HepG2 (cell line): Measurements from ENCODE around the gene PAPOLA. TPM values are rescaled to one million over a fixed set of nuclear protein-coding genes. Genes with fewer than 3 reads are reported as not detected.

ENCODE experiments used
- ATAC-seq: fragments of 200-7000 bp; cut with Tn5 transposase; 3 replicates; pipeline ENCODE4 v1.9.1; 2020; ENCODE audit warnings: mild to moderate bottlenecking, moderate library complexity
- BruUV-seq: library from RNA; stranded (reverse); fragments of 400-500 nt; replicated peaks from 2 replicates; lab custom pipeline; 2021; lab: Mats Ljungman, UMichigan
- CTCF ChIA-PET: fragments of 300-600 bp; formaldehyde crosslinking; extraction: SDS; loops from one replicate; lab custom pipeline; 2021; ENCODE audit warnings: low total read pairs, inconsistent platforms, low intra/inter-chr PET ratio; lab: Yijun Ruan, JAX
- POLR2A ChIA-PET: fragments of 350-600 bp; sonication (Branson Sonifier 250); formaldehyde crosslinking; loops from one replicate; lab custom pipeline; 2020; ENCODE audit warnings: antibody characterized with exemption, inconsistent platforms; lab: Yijun Ruan, JAX
- DNase-seq: peaks from one replicate; pipeline ENCODE4 v3.0.0-alpha.2; 2015; ENCODE audit warnings: low spot score
- FAIRE-seq: peaks from 3 replicates; lab custom pipeline; 2011; peaks lifted over from hg19 to GRCh38; lab: Jason Lieb, UNC
- H2AFZ ChIP-seq: one replicate; pipeline ENCODE4 v1.6.1; 2011; ENCODE audit warnings: low read length, inconsistent platforms
- H3K27ac ChIP-seq: fragments of 300-600 bp; 3 replicates; pipeline ENCODE4 v1.8.0; 2011; ENCODE audit warnings: mixed run types, mild to moderate bottlenecking, mixed read lengths, low read length, inconsistent platforms; ENCODE audit not compliant: insufficient read depth; ENCODE audit errors: extremely low read length
- H3K27me3 ChIP-seq, 2 experiments: fragments of 200-600 bp in 1 of 2; 2 replicates in 1 of 2; 3 replicates in 1 of 2; pipeline versions ENCODE4 v1.6.0 to v1.8.0; 2011; ENCODE audit warnings: low read length in 2 of 2, mild to moderate bottlenecking in 2 of 2, moderate library complexity in 2 of 2, inconsistent platforms in 1 of 2; ENCODE audit not compliant: insufficient read depth in 2 of 2, control insufficient read depth in 1 of 2
- H3K36me3 ChIP-seq, 2 experiments: fragments of 200-600 bp in 1 of 2; replicated peaks in 1 of 2; 2 replicates in 1 of 2; 3 replicates in 1 of 2; pipeline versions ENCODE4 v1.5.1 to v1.8.0; 2011; ENCODE audit warnings: low read length in 2 of 2, inconsistent platforms in 1 of 2; ENCODE audit not compliant: insufficient read depth in 2 of 2, control insufficient read depth in 1 of 2
- H3K4me1 ChIP-seq: 2 replicates; pipeline ENCODE4 v1.5.1; 2012; ENCODE audit warnings: low read length, inconsistent platforms; ENCODE audit not compliant: insufficient read depth
- H3K4me2 ChIP-seq: 2 replicates; pipeline ENCODE4 v1.6.0; 2011; ENCODE audit warnings: low read depth, low read length, inconsistent platforms
- H3K4me3 ChIP-seq, 3 experiments: fragments of 200-600 bp in 1 of 3; sonication (generic), shearing (Covaris generic) in 1 of 3; replicated peaks in 1 of 3; 2 replicates each; pipeline ENCODE4 v1.5.1; 2011 to 2016; ENCODE audit warnings: low read length in 3 of 3, inconsistent platforms in 2 of 3, low read depth in 2 of 3, mild to moderate bottlenecking in 2 of 3, control low read depth in 1 of 3, mixed read lengths in 1 of 3; ENCODE audit not compliant: insufficient read depth in 1 of 3
- H3K79me2 ChIP-seq: one replicate; pipeline ENCODE4 v1.6.1; 2011; ENCODE audit warnings: low read length, inconsistent platforms; ENCODE audit not compliant: insufficient read depth
- H3K9ac ChIP-seq: 2 replicates; pipeline ENCODE4 v1.6.0; 2011; ENCODE audit warnings: mild to moderate bottlenecking, low read depth, low read length, inconsistent platforms; ENCODE audit not compliant: insufficient read depth
- H3K9me3 ChIP-seq: 2 replicates; pipeline ENCODE4 v1.5.1; 2012; ENCODE audit warnings: mild to moderate bottlenecking, low read length
- H4K20me1 ChIP-seq: 2 replicates; pipeline ENCODE4 v1.6.0; 2011; ENCODE audit warnings: inconsistent platforms, mild to moderate bottlenecking, low read length, moderate library complexity; ENCODE audit not compliant: insufficient read depth
- HDAC1 ChIP-seq: sonication (generic); formaldehyde crosslinking; IDR thresholded peaks from 2 replicates; pipeline ENCODE4 v1.5.1; 2020; ENCODE audit warnings: mild to moderate bottlenecking, missing genetic modification reagents
- HES4 ChIP-seq: sonication (generic); formaldehyde crosslinking; IDR thresholded peaks from 2 replicates; pipeline ENCODE4 v1.9.0; 2021; ENCODE audit warnings: mild to moderate bottlenecking, missing genetic modification reagents, borderline replicate concordance
- KDM4B ChIP-seq: sonication (generic); formaldehyde crosslinking; IDR thresholded peaks from 2 replicates; pipeline ENCODE4 v1.4.0; 2020; ENCODE audit warnings: missing genetic modification reagents
- NCOA5 ChIP-seq: sonication (generic); formaldehyde crosslinking; IDR thresholded peaks from 2 replicates; pipeline ENCODE4 v1.4.0; 2020; ENCODE audit warnings: missing genetic modification reagents
- SP5 ChIP-seq: IDR thresholded peaks from 2 replicates; pipeline ENCODE4 v1.6.1; 2016; ENCODE audit warnings: low read depth, borderline replicate concordance
- TAF1 ChIP-seq: sonication (generic); formaldehyde crosslinking; IDR thresholded peaks from 2 replicates; pipeline ENCODE4 v1.4.0; 2020; ENCODE audit warnings: missing genetic modification reagents
- ZNF629 ChIP-seq: sonication (generic); formaldehyde crosslinking; conservative IDR thresholded peaks from 2 replicates; pipeline ENCODE4 v1.5.0; 2020; ENCODE audit warnings: missing genetic modification reagents
- ZSCAN22 ChIP-seq: sonication (generic); formaldehyde crosslinking; IDR thresholded peaks from 2 replicates; pipeline ENCODE4 v1.4.0; 2020; ENCODE audit warnings: mild to moderate bottlenecking, missing genetic modification reagents
- WGBS: methylation state at CpG from one replicate; pipeline ENCODE4 v1.1.6; 2017; ENCODE audit warnings: low lambda C conversion rate; 5-methylcytosine and 5-hydroxymethylcytosine counted together
- in situ Hi-C: cut with HindIII; loops from 2 replicates; pipeline ENCODE4 v1.10.0; 2017; ENCODE audit warnings: low pct_unique_long_range_greater_than_20kb; ENCODE audit not compliant: extremely low pct_ligation_motif_present
- intact Hi-C: fragments of 100-400 bp; cut with micrococcal nuclease; formaldehyde crosslinking; loops from one replicate; pipeline ENCODE4 v1.10.0; 2022; ENCODE audit not compliant: unreplicated experiment
- polyA plus RNA-seq, 8 experiments: library from polyadenylated mRNA; depleted of rRNA in 3 of 8; stranded (reverse) in 7 of 8; unstranded in 1 of 8; fragments of >200 nt; fragmentation: Illumina TruSeq in 4 of 8; extraction: Trizol in 4 of 8; gene quantifications; 2 replicates each; pipeline versions ENCODE4 v1.2.1 to v1.2.3, GENCODE V29; 2011 to 2016; ENCODE audit warnings: low read depth in 4 of 8, missing spikeins in 1 of 8, mixed read lengths in 1 of 8; ENCODE audit not compliant: insufficient read depth in 1 of 8
- total RNA-seq, 5 experiments: library from RNA; depleted of rRNA; stranded (reverse); fragments of >200 nt; fragmentation: Illumina TruSeq; extraction: Trizol; gene quantifications; 2 replicates each; pipeline ENCODE4 v1.2.3, GENCODE V29; 2016; ENCODE audit warnings: low read depth in 1 of 5
- TF ChIP-seq, protein P1 (sequence below): sonication (generic); formaldehyde crosslinking; IDR thresholded peaks from 2 replicates; pipeline ENCODE4 v1.5.0; 2020; ENCODE audit warnings: mild to moderate bottlenecking, missing genetic modification reagents, borderline replicate concordance
- TF ChIP-seq, protein P2 (sequence below): sonication (generic); formaldehyde crosslinking; IDR thresholded peaks from 2 replicates; pipeline ENCODE4 v1.9.0; 2022; ENCODE audit warnings: missing genetic modification reagents, mild to moderate bottlenecking, borderline replicate concordance

PAPOLA gene
- total and polyA plus RNA-seq, 2 of the 13 experiments (the other 11 are each of a cell fraction or from before 2014, with no cell fraction given) = 103 to 151 TPM

DNA sequence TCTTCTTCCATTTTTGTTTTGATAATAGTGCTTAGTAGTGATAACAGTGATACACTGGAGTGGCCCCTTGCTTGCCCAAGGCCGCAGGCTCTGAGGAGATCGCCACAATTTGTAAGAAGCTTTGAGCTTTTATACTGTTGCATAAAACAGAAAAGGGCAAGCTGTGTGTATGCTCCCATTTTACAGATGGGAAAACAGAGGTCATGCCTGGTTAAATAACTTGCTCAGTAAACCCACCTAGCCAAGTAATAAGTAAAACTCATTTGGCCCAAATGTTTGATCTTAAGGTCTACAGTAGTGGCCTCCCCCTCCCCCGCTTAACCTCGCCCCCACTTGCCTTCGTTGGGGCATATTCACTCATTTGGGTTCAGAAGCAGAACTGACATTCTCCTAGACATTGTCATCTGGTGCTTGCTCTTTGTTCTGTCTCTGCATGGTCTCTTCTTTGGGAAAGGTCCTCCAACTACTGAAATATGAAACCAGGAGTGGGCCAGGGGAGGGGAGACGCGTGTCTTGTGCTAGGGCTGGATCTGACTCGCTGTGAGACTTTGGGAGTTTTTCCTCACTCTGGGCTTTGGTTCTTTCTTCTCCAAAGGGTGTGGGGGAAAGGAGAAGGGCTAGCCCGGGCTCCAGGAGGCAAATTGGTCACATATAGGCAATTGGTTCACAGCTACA is 88.1 kb downstream of the PAPOLA start:
- H2AFZ ChIP-seq = no peak overlapping the region
- H3K4me1 ChIP-seq = peaks cover 12% of the 10 kb centered on the region; the same call in 1 of the 2 replicates
- ATAC-seq = no peak
- POLR2A ChIA-PET = no interaction called here
- H3K9ac ChIP-seq = no peak overlapping the region
- peaks cover 0 to 25% of the 10 kb centered on the region in 2 experiments; a peak in 3 of 5 replicates for H3K27me3 ChIP-seq
- no peaks in the 10 kb centered on the region for H3K36me3 ChIP-seq
- no peaks in the 10 kb centered on the region for H4K20me1 ChIP-seq
- H3K4me2 ChIP-seq = no peak overlapping the region
- intact Hi-C loops = no loop called here
- TF ChIP-seq ZNF629 = peak; percentile 54
- TF ChIP-seq HDAC1 (CRISPR knock-in tag) = no peak
- TF ChIP-seq, all 625 proteins: peak for 1
- FAIRE-seq = no peak
- DNase-seq = no peak
- H3K4me3 ChIP-seq = no peak overlapping the region
- H3K27ac ChIP-seq = no peak overlapping the region
- CTCF ChIA-PET = no interaction called here
- H3K79me2 ChIP-seq = no peaks in the 10 kb centered on the region
- WGBS = 48% methylated on average over 8 of the region's 9 CpGs
- BruUV-seq = no TSS peak
- H3K9me3 ChIP-seq = no peaks in the 10 kb centered on the region
- in situ Hi-C loops = no loop called here

DNA sequence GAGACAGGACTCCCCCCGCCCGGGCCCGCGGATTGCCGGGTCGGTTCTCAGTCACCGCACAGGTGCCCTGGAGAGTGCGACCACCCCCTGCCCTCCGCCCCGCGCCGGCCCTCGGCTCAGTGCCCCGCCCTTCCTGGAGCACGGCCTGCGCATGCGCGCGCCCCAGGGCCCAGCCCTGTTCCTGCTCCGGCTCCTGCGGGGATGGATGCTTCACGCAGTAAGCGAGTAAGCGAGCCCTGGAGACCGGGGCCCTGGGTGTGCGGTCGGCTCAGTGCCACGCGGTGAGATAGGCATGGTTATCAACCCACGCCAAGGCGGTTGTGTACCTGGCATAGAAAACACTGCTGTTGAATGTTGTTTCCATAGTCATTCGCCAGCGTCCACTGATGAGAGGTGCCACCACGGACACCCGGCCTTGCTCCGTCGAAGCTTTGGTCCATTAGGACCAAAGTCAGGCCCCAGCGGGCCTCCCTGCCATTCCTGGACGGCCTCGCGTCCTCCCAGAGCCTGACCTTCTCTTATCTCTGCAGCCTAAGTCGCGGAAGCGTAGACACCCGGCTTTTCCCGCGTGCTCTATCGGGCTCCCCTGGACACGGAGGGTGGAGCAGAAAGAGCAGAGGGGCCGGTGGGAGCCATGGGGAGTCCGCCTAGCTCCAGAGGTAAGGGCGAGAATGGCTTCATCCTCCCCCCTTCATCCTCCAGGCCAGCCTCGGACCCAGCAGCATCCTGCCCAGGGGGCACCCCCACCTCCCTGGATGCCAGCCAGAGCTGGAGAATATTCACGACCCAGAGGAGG is 90.6 kb downstream of the PAPOLA start:
- H3K79me2 ChIP-seq = no peaks in the 10 kb centered on the region
- H3K4me1 ChIP-seq = peaks cover 12% of the 10 kb centered on the region; the same call in 1 of the 2 replicates
- peak overlapping the region; percentile 11 to 64 (median 31); a peak in 5 of 6 replicates for H3K4me3 ChIP-seq
- no peaks in the 10 kb centered on the region for H3K9me3 ChIP-seq
- no peaks in the 10 kb centered on the region for H3K36me3 ChIP-seq
- ATAC-seq (peak; percentile 84), DNase-seq (peak; percentile 10), FAIRE-seq (no peak)
- H4K20me1 ChIP-seq = no peaks in the 10 kb centered on the region
- WGBS = 3% methylated on average over 6 of the region's 54 CpGs
- H3K27me3 ChIP-seq = peaks cover 0 to 28% of the 10 kb centered on the region in 2 experiments; a peak in 3 of 5 replicates
- ChIA-PET POLR2A (no interaction called here), CTCF (no interaction called here)
- no TSS peak for BruUV-seq
- no peak overlapping the region for H3K27ac ChIP-seq
- peak overlapping the region; percentile 77 for H3K4me2 ChIP-seq
- intact Hi-C loops = no loop called here
- in situ Hi-C loops = no loop called here
- no peak overlapping the region for H2AFZ ChIP-seq
- no peak overlapping the region for H3K9ac ChIP-seq
- TF ChIP-seq SP5 (CRISPR knock-in tag) (no peak), NCOA5 (CRISPR knock-in tag) (no peak), KDM4B (CRISPR knock-in tag) (no peak), ZSCAN22 (CRISPR knock-in tag) (no peak), TAF1 (no peak), HES4 (0 out of 2 replicates have a peak, but pooled peaks have one; percentile 17)
- TF ChIP-seq, protein P1, sequence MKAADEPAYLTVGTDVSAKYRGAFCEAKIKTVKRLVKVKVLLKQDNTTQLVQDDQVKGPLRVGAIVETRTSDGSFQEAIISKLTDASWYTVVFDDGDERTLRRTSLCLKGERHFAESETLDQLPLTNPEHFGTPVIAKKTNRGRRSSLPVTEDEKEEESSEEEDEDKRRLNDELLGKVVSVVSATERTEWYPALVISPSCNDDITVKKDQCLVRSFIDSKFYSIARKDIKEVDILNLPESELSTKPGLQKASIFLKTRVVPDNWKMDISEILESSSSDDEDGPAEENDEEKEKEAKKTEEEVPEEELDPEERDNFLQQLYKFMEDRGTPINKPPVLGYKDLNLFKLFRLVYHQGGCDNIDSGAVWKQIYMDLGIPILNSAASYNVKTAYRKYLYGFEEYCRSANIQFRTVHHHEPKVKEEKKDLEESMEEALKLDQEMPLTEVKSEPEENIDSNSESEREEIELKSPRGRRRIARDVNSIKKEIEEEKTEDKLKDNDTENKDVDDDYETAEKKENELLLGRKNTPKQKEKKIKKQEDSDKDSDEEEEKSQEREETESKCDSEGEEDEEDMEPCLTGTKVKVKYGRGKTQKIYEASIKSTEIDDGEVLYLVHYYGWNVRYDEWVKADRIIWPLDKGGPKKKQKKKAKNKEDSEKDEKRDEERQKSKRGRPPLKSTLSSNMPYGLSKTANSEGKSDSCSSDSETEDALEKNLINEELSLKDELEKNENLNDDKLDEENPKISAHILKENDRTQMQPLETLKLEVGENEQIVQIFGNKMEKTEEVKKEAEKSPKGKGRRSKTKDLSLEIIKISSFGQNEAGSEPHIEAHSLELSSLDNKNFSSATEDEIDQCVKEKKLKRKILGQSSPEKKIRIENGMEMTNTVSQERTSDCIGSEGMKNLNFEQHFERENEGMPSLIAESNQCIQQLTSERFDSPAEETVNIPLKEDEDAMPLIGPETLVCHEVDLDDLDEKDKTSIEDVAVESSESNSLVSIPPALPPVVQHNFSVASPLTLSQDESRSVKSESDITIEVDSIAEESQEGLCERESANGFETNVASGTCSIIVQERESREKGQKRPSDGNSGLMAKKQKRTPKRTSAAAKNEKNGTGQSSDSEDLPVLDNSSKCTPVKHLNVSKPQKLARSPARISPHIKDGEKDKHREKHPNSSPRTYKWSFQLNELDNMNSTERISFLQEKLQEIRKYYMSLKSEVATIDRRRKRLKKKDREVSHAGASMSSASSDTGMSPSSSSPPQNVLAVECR = no peak
- TF ChIP-seq, protein P2, sequence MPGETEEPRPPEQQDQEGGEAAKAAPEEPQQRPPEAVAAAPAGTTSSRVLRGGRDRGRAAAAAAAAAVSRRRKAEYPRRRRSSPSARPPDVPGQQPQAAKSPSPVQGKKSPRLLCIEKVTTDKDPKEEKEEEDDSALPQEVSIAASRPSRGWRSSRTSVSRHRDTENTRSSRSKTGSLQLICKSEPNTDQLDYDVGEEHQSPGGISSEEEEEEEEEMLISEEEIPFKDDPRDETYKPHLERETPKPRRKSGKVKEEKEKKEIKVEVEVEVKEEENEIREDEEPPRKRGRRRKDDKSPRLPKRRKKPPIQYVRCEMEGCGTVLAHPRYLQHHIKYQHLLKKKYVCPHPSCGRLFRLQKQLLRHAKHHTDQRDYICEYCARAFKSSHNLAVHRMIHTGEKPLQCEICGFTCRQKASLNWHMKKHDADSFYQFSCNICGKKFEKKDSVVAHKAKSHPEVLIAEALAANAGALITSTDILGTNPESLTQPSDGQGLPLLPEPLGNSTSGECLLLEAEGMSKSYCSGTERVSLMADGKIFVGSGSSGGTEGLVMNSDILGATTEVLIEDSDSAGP = 0 out of 2 replicates have a peak, but pooled peaks have one; percentile 33
